Measurements from ENCODE around the gene SPECC1. TPM values are rescaled to one million over a fixed set of nuclear protein-coding genes. Genes with fewer than 3 reads are reported as not detected.

SPECC1 gene
- total RNA-seq, 2 donors from 2014 or later: 10.3 to 13.5 TPM

- Histone ChIP-seq H3K27ac (no peak overlapping the region), H3K27me3 (no peaks in the 10 kb centered on the region), H3K4me3 (no peak overlapping the region), H3K4me1 (no peaks in the 10 kb centered on the region), H3K36me3 (no peaks in the 10 kb centered on the region), H3K9me3 (no peaks in the 10 kb centered on the region)
- TF ChIP-seq, protein P1, sequence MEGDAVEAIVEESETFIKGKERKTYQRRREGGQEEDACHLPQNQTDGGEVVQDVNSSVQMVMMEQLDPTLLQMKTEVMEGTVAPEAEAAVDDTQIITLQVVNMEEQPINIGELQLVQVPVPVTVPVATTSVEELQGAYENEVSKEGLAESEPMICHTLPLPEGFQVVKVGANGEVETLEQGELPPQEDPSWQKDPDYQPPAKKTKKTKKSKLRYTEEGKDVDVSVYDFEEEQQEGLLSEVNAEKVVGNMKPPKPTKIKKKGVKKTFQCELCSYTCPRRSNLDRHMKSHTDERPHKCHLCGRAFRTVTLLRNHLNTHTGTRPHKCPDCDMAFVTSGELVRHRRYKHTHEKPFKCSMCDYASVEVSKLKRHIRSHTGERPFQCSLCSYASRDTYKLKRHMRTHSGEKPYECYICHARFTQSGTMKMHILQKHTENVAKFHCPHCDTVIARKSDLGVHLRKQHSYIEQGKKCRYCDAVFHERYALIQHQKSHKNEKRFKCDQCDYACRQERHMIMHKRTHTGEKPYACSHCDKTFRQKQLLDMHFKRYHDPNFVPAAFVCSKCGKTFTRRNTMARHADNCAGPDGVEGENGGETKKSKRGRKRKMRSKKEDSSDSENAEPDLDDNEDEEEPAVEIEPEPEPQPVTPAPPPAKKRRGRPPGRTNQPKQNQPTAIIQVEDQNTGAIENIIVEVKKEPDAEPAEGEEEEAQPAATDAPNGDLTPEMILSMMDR (IDR thresholded peaks at IDR 0.05): no peak
- DNase-seq (ENCODE audit: low spot score): no peak
Measured at GRCh38 chr17:20039037-20039436, 29.9 kb downstream of the SPECC1 start.

DNA sequence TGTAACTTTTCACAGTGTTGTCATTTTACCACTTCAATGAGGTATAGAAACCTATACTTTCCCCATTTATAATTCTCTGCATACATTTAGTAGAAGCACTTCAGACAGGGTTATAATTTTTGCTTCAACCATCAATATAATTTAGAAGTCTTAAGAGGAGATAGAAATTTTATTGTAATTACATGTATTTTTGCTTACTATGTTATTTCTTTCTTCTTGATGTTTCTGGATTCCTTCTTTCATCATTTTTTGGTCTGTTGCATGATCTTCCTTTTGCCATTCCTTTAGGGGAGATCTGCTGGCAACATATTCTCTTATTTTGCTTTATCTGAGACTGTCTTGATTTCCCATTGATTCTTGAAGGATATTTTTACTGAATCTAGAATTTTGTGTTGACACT lies 31.1 kb downstream of the SPECC1 start:
- TF ChIP-seq, protein P1 (IDR thresholded peaks at IDR 0.05): no peak
- no peak for DNase-seq (ENCODE audit: low spot score)
- Histone ChIP-seq H3K27ac (no peak overlapping the region), H3K4me1 (no peaks in the 10 kb centered on the region), H3K36me3 (no peaks in the 10 kb centered on the region), H3K4me3 (no peak overlapping the region), H3K27me3 (no peaks in the 10 kb centered on the region), H3K9me3 (no peaks in the 10 kb centered on the region)

- no peak for DNase-seq (ENCODE audit: low spot score)
- no peaks in the 10 kb centered on the region for H3K4me1 ChIP-seq
- H3K27ac ChIP-seq: no peak overlapping the region
- TF ChIP-seq, protein P1 (IDR thresholded peaks at IDR 0.05): no peak
- H3K36me3 ChIP-seq: no peaks in the 10 kb centered on the region
- H3K9me3 ChIP-seq: no peaks in the 10 kb centered on the region
- H3K27me3 ChIP-seq: no peaks in the 10 kb centered on the region
- no peak overlapping the region for H3K4me3 ChIP-seq
Measured at GRCh38 chr17:20043021-20043420, 33.9 kb downstream of the SPECC1 start.

- no peak for DNase-seq (ENCODE audit: low spot score)
- TF ChIP-seq, protein P1 (IDR thresholded peaks at IDR 0.05): no peak
- no peak overlapping the region for H3K4me3 ChIP-seq
- no peaks in the 10 kb centered on the region for H3K4me1 ChIP-seq
- no peaks in the 10 kb centered on the region for H3K36me3 ChIP-seq
- no peaks in the 10 kb centered on the region for H3K27me3 ChIP-seq
- H3K9me3 ChIP-seq: no peaks in the 10 kb centered on the region
- no peak overlapping the region for H3K27ac ChIP-seq
Measured at GRCh38 chr17:20045476-20045875, 36.3 kb downstream of the SPECC1 start.

- H3K4me1 ChIP-seq: no peaks in the 10 kb centered on the region
- DNase-seq (ENCODE audit: low spot score): no peak
- H3K36me3 ChIP-seq: no peaks in the 10 kb centered on the region
- TF ChIP-seq, protein P1 (IDR thresholded peaks at IDR 0.05): no peak
- H3K27me3 ChIP-seq: no peaks in the 10 kb centered on the region
- no peak overlapping the region for H3K4me3 ChIP-seq
- H3K27ac ChIP-seq: no peak overlapping the region
- H3K9me3 ChIP-seq: no peaks in the 10 kb centered on the region
Measured at GRCh38 chr17:20046629-20047028, 37.5 kb downstream of the SPECC1 start.

DNA sequence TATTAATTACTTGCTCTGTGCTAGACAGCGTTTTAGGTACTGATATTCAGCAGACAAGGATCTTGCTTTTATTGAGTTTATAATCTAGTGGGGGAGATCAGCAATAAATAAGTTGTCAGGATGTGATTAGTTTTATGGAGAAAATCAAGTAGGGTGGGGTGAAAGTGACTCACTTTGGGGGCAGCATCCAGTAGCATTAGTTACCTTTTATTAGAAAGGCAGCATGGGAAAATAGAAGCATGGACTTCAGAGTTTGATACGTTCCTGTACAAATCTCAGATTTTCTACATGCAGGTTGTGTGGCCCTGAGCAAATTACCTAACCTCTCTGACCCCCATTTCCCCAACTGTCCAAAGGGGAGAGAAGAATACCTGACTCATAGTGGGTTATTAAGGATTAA lies 42.5 kb downstream of the SPECC1 start:
- TF ChIP-seq, protein P1 (IDR thresholded peaks at IDR 0.05): no peak
- DNase-seq (ENCODE audit: low spot score): no peak
- H3K9me3 ChIP-seq: peaks cover 0 to 10% of the 10 kb centered on the region in 2 donors
- no peaks in the 10 kb centered on the region for H3K4me1 ChIP-seq
- no peaks in the 10 kb centered on the region for H3K27me3 ChIP-seq
- H3K4me3 ChIP-seq: no peak overlapping the region
- H3K27ac ChIP-seq: no peak overlapping the region
- H3K36me3 ChIP-seq: no peaks in the 10 kb centered on the region
